HG03558 (cell line): ENCODE data around the gene AVP.
"Not testable (repeated sequence)": the region's sequence is repeated elsewhere in the genome, so short reads cannot be mapped to it uniquely, and the experiment has no call there.

Source experiments
- ATAC-seq: cut with Tn5 transposase; IDR thresholded peaks from one replicate; pipeline ENCODE4 v1.9.1; 2021; ENCODE audit warnings: moderate number of reproducible peaks; ENCODE audit not compliant: unreplicated experiment; ENCODE audit errors: extremely low read depth

AVP gene

GRCh38 chr20:3084283-3084985 is at the start of gene AVP:
Gene AVP (minus strand): TSS chr20:3084724. CDS start chr20:3084674, 50 bp downstream.
- no peak for ATAC-seq

GRCh38 chr20:3134151-3134550 is 49.6 kb upstream of the AVP start:
- no peak for ATAC-seq

GRCh38 chr20:3133155-3133554 is 48.6 kb upstream of the AVP start:
- no peak for ATAC-seq

GRCh38 chr20:3130051-3130600 is 45.6 kb upstream of the AVP start:
- no peak for ATAC-seq

GRCh38 chr20:3129094-3129493 is 44.6 kb upstream of the AVP start:
- no peak for ATAC-seq

GRCh38 chr20:3128275-3128984 is 43.9 kb upstream of the AVP start:
- ATAC-seq, result no peak

GRCh38 chr20:3126527-3126859 is 42.0 kb upstream of the AVP start:
- ATAC-seq, result no peak

GRCh38 chr20:3125776-3126526 is 41.4 kb upstream of the AVP start:
- ATAC-seq, result not testable (repeated sequence)

- not testable (repeated sequence) for ATAC-seq
Measured at GRCh38 chr20:3124773-3125560, 40.4 kb upstream of the AVP start.

GRCh38 chr20:3124163-3124562 is 39.6 kb upstream of the AVP start:
- not testable (repeated sequence) for ATAC-seq

- no peak for ATAC-seq
Measured at GRCh38 chr20:3123542-3123941, 39.0 kb upstream of the AVP start.

- ATAC-seq, result no peak
Measured at GRCh38 chr20:3121955-3122610, 37.6 kb upstream of the AVP start.

GRCh38 chr20:3121271-3121911 is 36.9 kb upstream of the AVP start:
- ATAC-seq, result no peak

- no peak for ATAC-seq
Measured at GRCh38 chr20:3119044-3119443, 34.5 kb upstream of the AVP start.

GRCh38 chr20:3117839-3118379 is 33.4 kb upstream of the AVP start:
- ATAC-seq, result not testable (repeated sequence)

GRCh38 chr20:3116341-3116740 is 31.8 kb upstream of the AVP start:
- ATAC-seq, result no peak

- ATAC-seq, result no peak
Measured at GRCh38 chr20:3115190-3116107, 30.9 kb upstream of the AVP start.

GRCh38 chr20:3111995-3112394 is 27.5 kb upstream of the AVP start:
- no peak for ATAC-seq
